GM21360 (cell line): ENCODE results near the gene IRX3.

Source experiments
- ATAC-seq: cut with Tn5 transposase; IDR thresholded peaks from one replicate; pipeline ENCODE4 v1.9.1; 2021; ENCODE audit warnings: mild to moderate bottlenecking, moderate library complexity; ENCODE audit not compliant: unreplicated experiment

The IRX3 gene

GRCh38 chr16:54240271-54241129 lies 46.1 kb downstream of the IRX3 start:
- no peak for ATAC-seq

DNA sequence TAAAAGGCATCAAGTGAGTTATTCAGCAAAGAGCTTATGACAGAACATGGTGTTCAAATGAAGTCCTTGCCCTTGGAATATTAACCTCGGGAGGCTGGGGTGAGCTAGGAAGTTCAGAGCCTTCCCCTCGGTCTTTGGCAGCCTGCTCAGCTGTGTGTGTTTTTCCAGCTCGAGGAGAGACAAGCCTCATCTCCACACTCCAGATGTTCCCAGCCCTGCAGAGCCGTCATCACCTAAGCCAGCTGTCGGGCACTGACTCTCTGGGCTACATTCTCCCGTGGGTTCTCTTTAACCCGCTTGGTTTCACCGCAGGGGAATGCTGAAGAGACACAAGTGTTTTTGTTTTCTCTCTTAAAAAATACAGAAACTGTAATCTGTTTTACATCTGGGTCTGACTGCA lies 47.1 kb downstream of the IRX3 start:
- no peak for ATAC-seq

DNA sequence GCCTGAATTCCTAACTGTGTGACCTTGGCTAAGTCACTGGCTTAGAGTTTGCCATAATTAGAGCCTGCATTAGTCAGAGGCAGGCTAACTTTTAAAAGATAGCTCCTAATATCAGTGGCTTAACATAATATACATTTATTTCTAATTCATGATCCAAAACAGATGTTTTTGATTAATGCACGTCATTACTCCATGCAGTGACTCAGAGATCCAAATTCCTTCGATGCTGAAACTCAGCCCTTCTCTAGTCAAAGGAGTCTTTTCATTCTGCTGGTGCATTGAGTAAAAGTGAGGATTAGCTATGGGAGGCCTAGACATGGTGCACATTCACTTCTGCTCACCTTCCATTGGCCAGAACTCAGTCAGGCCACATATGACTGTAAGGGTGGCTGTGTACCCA lies 49.8 kb downstream of the IRX3 start:
- ATAC-seq: no peak

DNA sequence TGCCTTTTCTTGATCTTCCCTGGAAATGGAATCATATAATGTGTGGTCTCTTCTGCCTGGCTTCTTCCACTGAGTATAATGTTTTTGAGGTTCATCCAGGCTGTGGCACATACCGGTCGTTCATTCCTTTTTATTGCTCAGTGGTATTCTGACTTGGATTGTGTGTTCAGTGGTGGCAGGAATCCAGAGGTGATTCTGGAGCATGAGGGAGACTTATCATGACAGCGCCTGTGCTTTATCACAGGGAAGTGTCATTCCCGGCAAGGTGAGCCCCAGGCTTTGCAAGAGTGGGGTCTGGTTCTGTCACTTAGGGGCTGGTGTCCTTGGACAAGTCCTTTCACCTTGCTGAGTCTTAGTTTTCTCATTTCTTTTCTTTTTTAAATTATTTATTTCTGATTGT lies 53.0 kb downstream of the IRX3 start:
- ATAC-seq: no peak
